Measurements from ENCODE around the gene FAM222B. TPM values are rescaled to one million over a fixed set of nuclear protein-coding genes. Genes with fewer than 3 reads are reported as not detected.
A peak's percentile ranks its signal among the peaks of the same experiment; 100 is the strongest.

The FAM222B gene
- total and polyA plus RNA-seq, 9 of the 15 experiments (the other 6 are each of a cell fraction or from before 2014, with no cell fraction given), result 4.0 to 34.6 (median 7.5) TPM

GRCh38 chr17:28710861-28711722, 131.5 kb downstream of the FAM222B start (continued):
- TF ChIP-seq RB1 (IDR thresholded peaks at IDR 0.05; ENCODE audit: low read depth) (peak; percentile 61; the same call in 1 of the 2 replicates), ID3 (CRISPR knock-in tag; IDR thresholded peaks at IDR 0.05) (no peak), ID3 (tag; IDR thresholded peaks at IDR 0.05) (no peak), SMARCB1 (IDR thresholded peaks at IDR 0.05; ENCODE audit: insufficient read length, low read depth) (peak; percentile 52), ZNF830 (CRISPR knock-in tag; IDR thresholded peaks at IDR 0.05) (peak; percentile 19; the same call in 1 of the 2 replicates), NFRKB (IDR thresholded peaks at IDR 0.05; ENCODE audit: low read depth) (peak; percentile 17; the same call in 1 of the 2 replicates), NRF1 (conservative IDR thresholded peaks at IDR 0.05 in 1 of 2, IDR thresholded peaks at IDR 0.05 in 1 of 2) (peak; percentile 87 to 89), ILK (tag; IDR thresholded peaks at IDR 0.05; ENCODE audit: borderline replicate concordance, low read depth) (no peak), THRB (CRISPR knock-in tag; conservative IDR thresholded peaks at IDR 0.05) (0 out of 2 replicates have a peak, but pooled peaks have one; percentile 47), TCFL5 (CRISPR knock-in tag; conservative IDR thresholded peaks at IDR 0.05) (no peak), ZNF134 (CRISPR knock-in tag; conservative IDR thresholded peaks at IDR 0.05) (no peak), ZNF592 (IDR thresholded peaks at IDR 0.05) (peak; percentile 90), ZNF561 (CRISPR knock-in tag; conservative IDR thresholded peaks at IDR 0.05) (no peak), ATF6 (CRISPR knock-in tag; IDR thresholded peaks at IDR 0.05) (peak; percentile 86; the same call in 1 of the 2 replicates), ATF2 (CRISPR knock-in tag; IDR thresholded peaks at IDR 0.05) (no peak), ZNF445 (CRISPR knock-in tag; IDR thresholded peaks at IDR 0.05; ENCODE audit: low read depth) (no peak), RHOXF2B (CRISPR knock-in tag; conservative IDR thresholded peaks at IDR 0.05) (no peak), ATF7 (IDR thresholded peaks at IDR 0.05) (peak; percentile 73; the same call in 1 of the 2 replicates)

Measured in K562 (cell line).